HepG2 (cell line): ENCODE data around the gene DDX6. TPM values are rescaled to one million over a fixed set of nuclear protein-coding genes. Genes with fewer than 3 reads are reported as not detected.

Experiments
- ATAC-seq: fragments of 200-7000 bp; cut with Tn5 transposase; 3 replicates; pipeline ENCODE4 v1.9.1; 2020; ENCODE audit warnings: mild to moderate bottlenecking, moderate library complexity
- Bru-seq: library from RNA; stranded (reverse); fragments of 400-500 nt; gene quantifications from one replicate; lab custom pipeline; 2021; lab: Mats Ljungman, UMichigan
- BruChase-seq, 2 experiments: library from RNA; stranded (reverse); fragments of 400-500 nt; gene quantifications; one replicate each; lab custom pipeline; 2021; lab: Mats Ljungman, UMichigan
- BruUV-seq: library from RNA; stranded (reverse); fragments of 400-500 nt; replicated peaks from 2 replicates; lab custom pipeline; 2021; lab: Mats Ljungman, UMichigan
- CTCF ChIA-PET: fragments of 300-600 bp; formaldehyde crosslinking; extraction: SDS; loops from one replicate; lab custom pipeline; 2021; ENCODE audit warnings: low total read pairs, inconsistent platforms, low intra/inter-chr PET ratio; lab: Yijun Ruan, JAX
- POLR2A ChIA-PET: fragments of 350-600 bp; sonication (Branson Sonifier 250); formaldehyde crosslinking; loops from one replicate; lab custom pipeline; 2020; ENCODE audit warnings: antibody characterized with exemption, inconsistent platforms; lab: Yijun Ruan, JAX
- DNase-seq: peaks from one replicate; pipeline ENCODE4 v3.0.0-alpha.2; 2015; ENCODE audit warnings: low spot score
- FAIRE-seq: peaks from 3 replicates; lab custom pipeline; 2011; peaks lifted over from hg19 to GRCh38; lab: Jason Lieb, UNC
- H2AFZ ChIP-seq: one replicate; pipeline ENCODE4 v1.6.1; 2011; ENCODE audit warnings: low read length, inconsistent platforms
- H3K27ac ChIP-seq: fragments of 300-600 bp; 3 replicates; pipeline ENCODE4 v1.8.0; 2011; ENCODE audit warnings: mixed run types, mild to moderate bottlenecking, mixed read lengths, low read length, inconsistent platforms; ENCODE audit not compliant: insufficient read depth; ENCODE audit errors: extremely low read length
- H3K27me3 ChIP-seq, 2 experiments: fragments of 200-600 bp in 1 of 2; 2 replicates in 1 of 2; 3 replicates in 1 of 2; pipeline versions ENCODE4 v1.6.0 to v1.8.0; 2011; ENCODE audit warnings: low read length in 2 of 2, mild to moderate bottlenecking in 2 of 2, moderate library complexity in 2 of 2, inconsistent platforms in 1 of 2; ENCODE audit not compliant: insufficient read depth in 2 of 2, control insufficient read depth in 1 of 2
- H3K36me3 ChIP-seq, 2 experiments: fragments of 200-600 bp in 1 of 2; replicated peaks in 1 of 2; 2 replicates in 1 of 2; 3 replicates in 1 of 2; pipeline versions ENCODE4 v1.5.1 to v1.8.0; 2011; ENCODE audit warnings: low read length in 2 of 2, inconsistent platforms in 1 of 2; ENCODE audit not compliant: insufficient read depth in 2 of 2, control insufficient read depth in 1 of 2
- H3K4me1 ChIP-seq: 2 replicates; pipeline ENCODE4 v1.5.1; 2012; ENCODE audit warnings: low read length, inconsistent platforms; ENCODE audit not compliant: insufficient read depth
- H3K4me2 ChIP-seq: 2 replicates; pipeline ENCODE4 v1.6.0; 2011; ENCODE audit warnings: low read depth, low read length, inconsistent platforms
- H3K4me3 ChIP-seq, 3 experiments: fragments of 200-600 bp in 1 of 3; sonication (generic), shearing (Covaris generic) in 1 of 3; replicated peaks in 1 of 3; 2 replicates each; pipeline ENCODE4 v1.5.1; 2011 to 2016; ENCODE audit warnings: low read length in 3 of 3, inconsistent platforms in 2 of 3, low read depth in 2 of 3, mild to moderate bottlenecking in 2 of 3, control low read depth in 1 of 3, mixed read lengths in 1 of 3; ENCODE audit not compliant: insufficient read depth in 1 of 3
- H3K79me2 ChIP-seq: one replicate; pipeline ENCODE4 v1.6.1; 2011; ENCODE audit warnings: low read length, inconsistent platforms; ENCODE audit not compliant: insufficient read depth
- H3K9ac ChIP-seq: 2 replicates; pipeline ENCODE4 v1.6.0; 2011; ENCODE audit warnings: mild to moderate bottlenecking, low read depth, low read length, inconsistent platforms; ENCODE audit not compliant: insufficient read depth
- H3K9me3 ChIP-seq: 2 replicates; pipeline ENCODE4 v1.5.1; 2012; ENCODE audit warnings: mild to moderate bottlenecking, low read length
- H4K20me1 ChIP-seq: 2 replicates; pipeline ENCODE4 v1.6.0; 2011; ENCODE audit warnings: inconsistent platforms, mild to moderate bottlenecking, low read length, moderate library complexity; ENCODE audit not compliant: insufficient read depth
- BHLHE40 ChIP-seq: IDR thresholded peaks from 2 replicates; pipeline ENCODE4 v1.6.1; 2011; ENCODE audit warnings: low read length, improper control_type of control experiment
- CBX1 ChIP-seq: IDR thresholded peaks from one replicate; pipeline ENCODE4 v1.6.1; 2016; ENCODE audit warnings: antibody characterized with exemption, low read depth
- CREB3 ChIP-seq: sonication (generic); formaldehyde crosslinking; IDR thresholded peaks from 2 replicates; pipeline ENCODE4 v1.5.0; 2020; ENCODE audit warnings: missing genetic modification reagents
- DNMT3B ChIP-seq: conservative IDR thresholded peaks from 2 replicates; pipeline ENCODE4 v1.6.1; 2016; ENCODE audit warnings: missing biosample characterization, control low read depth
- TFDP1 ChIP-seq: IDR thresholded peaks from 2 replicates; pipeline ENCODE4 v1.6.1; 2016; ENCODE audit warnings: missing compliant biosample characterization, missing genetic modification reagents, borderline replicate concordance
- TRIM22 ChIP-seq: fragments of 450-650 bp; IDR thresholded peaks from 2 replicates; pipeline ENCODE4 v1.6.1; 2017
- U2AF2 ChIP-seq: fragments of 200-400 bp; formaldehyde crosslinking; IDR thresholded peaks from 2 replicates; pipeline ENCODE4 v1.6.1; 2017; ENCODE audit warnings: low read depth, mild to moderate bottlenecking, low read length
- YEATS2 ChIP-seq: sonication (generic); formaldehyde crosslinking; IDR thresholded peaks from 2 replicates; pipeline ENCODE4 v1.4.0; 2020; ENCODE audit warnings: missing genetic modification reagents, borderline replicate concordance
- ZBTB43 ChIP-seq: sonication (generic); formaldehyde crosslinking; conservative IDR thresholded peaks from 2 replicates; pipeline ENCODE4 v1.4.0; 2020; ENCODE audit warnings: missing genetic modification reagents
- ZNF205 ChIP-seq: IDR thresholded peaks from 2 replicates; pipeline ENCODE4 v1.6.1; 2018; ENCODE audit warnings: missing biosample characterization, missing genetic modification reagents
- ZNF263 ChIP-seq: sonication (generic); formaldehyde crosslinking; IDR thresholded peaks from 2 replicates; pipeline ENCODE4 v1.4.0; 2020; ENCODE audit warnings: missing genetic modification reagents
- WGBS: methylation state at CpG from one replicate; pipeline ENCODE4 v1.1.6; 2017; ENCODE audit warnings: low lambda C conversion rate; 5-methylcytosine and 5-hydroxymethylcytosine counted together
- in situ Hi-C: cut with HindIII; loops from 2 replicates; pipeline ENCODE4 v1.10.0; 2017; ENCODE audit warnings: low pct_unique_long_range_greater_than_20kb; ENCODE audit not compliant: extremely low pct_ligation_motif_present
- intact Hi-C: fragments of 100-400 bp; cut with micrococcal nuclease; formaldehyde crosslinking; loops from one replicate; pipeline ENCODE4 v1.10.0; 2022; ENCODE audit not compliant: unreplicated experiment
- long read RNA-seq, 2 experiments: library from RNA in 1 of 2; library from polyadenylated mRNA in 1 of 2; stranded (forward) in 1 of 2; unstranded in 1 of 2; transcript quantifications; one replicate each; pipeline ENCODE4 v2.0.0, GENCODE V29; 2019 to 2022
- polyA minus RNA-seq, 3 experiments: library from RNA; depleted of rRNA, polyadenylated mRNA; stranded (reverse); fragments of >200 nt; gene quantifications; 2 replicates each; pipeline ENCODE4 v1.2.3, GENCODE V29; 2011; ENCODE audit warnings: low replicate concordance in 1 of 3
- polyA plus RNA-seq, 8 experiments: library from polyadenylated mRNA; depleted of rRNA in 3 of 8; stranded (reverse) in 7 of 8; unstranded in 1 of 8; fragments of >200 nt; fragmentation: Illumina TruSeq in 4 of 8; extraction: Trizol in 4 of 8; gene quantifications; 2 replicates each; pipeline versions ENCODE4 v1.2.1 to v1.2.3, GENCODE V29; 2011 to 2016; ENCODE audit warnings: low read depth in 4 of 8, missing spikeins in 1 of 8, mixed read lengths in 1 of 8; ENCODE audit not compliant: insufficient read depth in 1 of 8
- total RNA-seq, 5 experiments: library from RNA; depleted of rRNA; stranded (reverse); fragments of >200 nt; fragmentation: Illumina TruSeq; extraction: Trizol; gene quantifications; 2 replicates each; pipeline ENCODE4 v1.2.3, GENCODE V29; 2016; ENCODE audit warnings: low read depth in 1 of 5

DDX6 gene
- total RNA-seq (2016; rRNA removed; fragmentation: Illumina TruSeq; extraction: Trizol) = 59.2 and 163 TPM in 2 replicates
- total RNA-seq (2016; cell fraction: cytosol; rRNA removed; fragmentation: Illumina TruSeq; extraction: Trizol; ENCODE audit: low read depth) = 12.6 and 14.7 TPM in 2 replicates
- 58.3 and 151 TPM in 2 replicates for total RNA-seq (2016; cell fraction: insoluble cytoplasmic fraction; rRNA removed; fragmentation: Illumina TruSeq; extraction: Trizol)
- 34.3 and 40.2 TPM in 2 replicates for total RNA-seq (2016; cell fraction: membrane; rRNA removed; fragmentation: Illumina TruSeq; extraction: Trizol)
- total RNA-seq (2016; cell fraction: nucleus; rRNA removed; fragmentation: Illumina TruSeq; extraction: Trizol) = 62.2 and 69.3 TPM in 2 replicates
- 20.9 and 21.1 TPM in 2 replicates for polyA plus RNA-seq (2011; rRNA removed)
- 7.3 and 13.0 TPM in 2 replicates for polyA plus RNA-seq (2011; cell fraction: cytosol; rRNA removed)
- 9.5 and 13.1 TPM in 2 replicates for polyA plus RNA-seq (2011; cell fraction: nucleus; rRNA removed)
- 21.3 and 26.4 TPM in 2 replicates for polyA plus RNA-seq (2012)
- 5.1 and 5.3 TPM in 2 replicates for polyA plus RNA-seq (2016; cell fraction: cytosol; fragmentation: Illumina TruSeq; extraction: Trizol; ENCODE audit: low read depth)
- 56.0 and 60.9 TPM in 2 replicates for polyA plus RNA-seq (2016; cell fraction: insoluble cytoplasmic fraction; fragmentation: Illumina TruSeq; extraction: Trizol; ENCODE audit: low read depth)
- polyA plus RNA-seq (2016; cell fraction: membrane; fragmentation: Illumina TruSeq; extraction: Trizol; ENCODE audit: low read depth) = 16.2 and 18.5 TPM in 2 replicates
- 40.7 and 42.4 TPM in 2 replicates for polyA plus RNA-seq (2016; cell fraction: nucleus; fragmentation: Illumina TruSeq; extraction: Trizol; ENCODE audit: insufficient read depth, low read depth)
- 23.3 and 39.3 TPM in 2 replicates for polyA minus RNA-seq (2011; rRNA and poly(A)+ RNA removed; ENCODE audit: low replicate concordance)
- polyA minus RNA-seq (2011; cell fraction: cytosol; rRNA and poly(A)+ RNA removed) = 44.4 and 65.0 TPM in 2 replicates
- polyA minus RNA-seq (2011; cell fraction: nucleus; rRNA and poly(A)+ RNA removed) = 69.1 and 80.8 TPM in 2 replicates
- Bru-seq, nascent RNA = percentile 93 among the genes with signal in this experiment
- percentile 97 among the genes with signal in this experiment for BruChase-seq, experiment 1, labeled RNA remaining after a 6-hour chase
- BruChase-seq, experiment 2, labeled RNA remaining after a 2-hour chase = percentile 97 among the genes with signal in this experiment
- long read RNA-seq, experiment 1, full-length matches to known transcripts = 14 of 26 reads
- long read RNA-seq, experiment 1, partial matches to known transcripts = 3 of 26 reads
- long read RNA-seq, experiment 1, other reads (novel, unspliced or antisense) = 9 of 26 reads
- long read RNA-seq, experiment 2, partial matches to known transcripts = 1 of 48 reads
- long read RNA-seq, experiment 2, other reads (novel, unspliced or antisense) = 47 of 48 reads

GRCh38 chr11:118791111-118791960 lies at the start of gene DDX6:
Gene DDX6 (minus strand): TSS chr11:118791164. CDS start chr11:118786251, 4,913 bp downstream.
- CTCF ChIA-PET = no interaction called here
- H3K27me3 ChIP-seq = peaks cover 0 to 2% of the 10 kb centered on the region in 2 experiments; a peak in 2 of 5 replicates
- FAIRE-seq = no peak
- peak; percentile 80 for ATAC-seq
- H3K4me3 ChIP-seq = peak within 1 kb of the TSS; percentile 91 to 98 (median 97)
- peaks cover 47% of the 10 kb centered on the region for H3K79me2 ChIP-seq
- WGBS = under 1% methylated on average over 39 of the region's 81 CpGs
- peak within 1 kb of the TSS; percentile 84 for H3K4me2 ChIP-seq
- peak within 1 kb of the TSS; percentile 99 for H3K27ac ChIP-seq
- H2AFZ ChIP-seq = peak within 1 kb of the TSS; percentile 68
- no peaks in the 10 kb centered on the region for H3K9me3 ChIP-seq
- peak; percentile 67 for DNase-seq
- H3K4me1 ChIP-seq = peaks cover 34% of the 10 kb centered on the region
- H4K20me1 ChIP-seq = peaks cover 32% of the 10 kb centered on the region
- in situ Hi-C loops = no loop called here
- intact Hi-C loops = no loop called here
- POLR2A ChIA-PET = interaction anchor here (0.6 to 3.9 kb wide), 31 partner anchors 10 to 377 kb away, joined by 3 to 35 read pairs (median 4); partner anchors contain the start of genes CXCR5, DPAGT1, NLRX1 and VPS11
- TSS peak; percentile 83 for BruUV-seq
- peak within 1 kb of the TSS; percentile 100 for H3K9ac ChIP-seq
- H3K36me3 ChIP-seq = 0 out of 5 replicates have a peak, but pooled peaks cover 0 to 4% of the 10 kb centered on the region in 2 experiments
- no peak for TF ChIP-seq YEATS2 (CRISPR knock-in tag)
- TF ChIP-seq CBX1 = no peak
- no peak for TF ChIP-seq ZNF205 (CRISPR knock-in tag)
- TF ChIP-seq ZBTB43 = 0 out of 2 replicates have a peak, but pooled peaks have one; percentile 11
- TF ChIP-seq U2AF2 = no peak
- TF ChIP-seq CREB3 (CRISPR knock-in tag) = no peak
- TF ChIP-seq DNMT3B = no peak
- TF ChIP-seq ZNF263 (CRISPR knock-in tag) = peak; percentile 88
- TF ChIP-seq BHLHE40 = no peak
- TF ChIP-seq TFDP1 (CRISPR knock-in tag) = peak; percentile 30; the same call in 1 of the 2 replicates
- no peak for TF ChIP-seq TRIM22
